T-cell (primary cell): ENCODE measurements around the gene NLRP10. TPM values are rescaled to one million over a fixed set of nuclear protein-coding genes. Genes with fewer than 3 reads are reported as not detected.

Experiments used
- ATAC-seq, 4 experiments: fragments of 200-7000 bp in 3 of 4; fragments of 150-1000 bp in 1 of 4; cut with Tn5 transposase; replicated peaks in 1 of 4; 1 replicate in 3 of 4; 2 replicates in 1 of 4; pipeline ENCODE4 v1.10.0; 2021; ENCODE audit warnings: moderate library complexity in 3 of 4, mild to moderate bottlenecking in 2 of 4, moderate number of reproducible peaks in 1 of 4
- CTCF ChIA-PET, 2 donors: fragments of 300-600 bp; sonication (Branson Sonifier 250); formaldehyde crosslinking; loops; one replicate each; lab custom pipeline; 2022; ENCODE audit warnings: antibody characterized with exemption in 2 of 2; lab: Charles Lee
- POLR2A ChIA-PET, 2 donors: fragments of 300-600 bp; sonication (Branson Sonifier 250); formaldehyde crosslinking; loops; one replicate each; lab custom pipeline; 2022; ENCODE audit warnings: antibody characterized with exemption in 2 of 2; lab: Charles Lee
- DNase-seq, 35 experiments: peaks; one replicate each; pipeline versions ENCODE4 v3.0.0 to v3.0.0-alpha.2; 2013 to 2023
- H3K27ac ChIP-seq: one replicate; pipeline ENCODE4 v1.5.1; 2013; ENCODE audit warnings: low read length
- H3K27me3 ChIP-seq, 2 experiments: replicated peaks in 1 of 2; 1 replicate in 1 of 2; 2 replicates in 1 of 2; pipeline versions ENCODE4 v1.6.1 to v1.7.0; 2013; ENCODE audit warnings: low read length in 1 of 2, mixed read lengths in 1 of 2; ENCODE audit not compliant: control insufficient read depth in 2 of 2, insufficient read depth in 2 of 2; ENCODE audit errors: extremely low read depth in 1 of 2
- H3K36me3 ChIP-seq, 2 donors: 1 replicate in 1 of 2; 2 replicates in 1 of 2; pipeline versions ENCODE4 v1.6.1 to v1.7.0; 2013; ENCODE audit warnings: low read length in 1 of 2; ENCODE audit not compliant: control insufficient read depth in 2 of 2, insufficient read depth in 1 of 2; ENCODE audit errors: extremely low read depth in 1 of 2
- H3K4me1 ChIP-seq, 2 experiments: 1 replicate in 1 of 2; 2 replicates in 1 of 2; pipeline versions ENCODE4 v1.6.1 to v1.7.0; 2013; ENCODE audit warnings: low read length in 2 of 2, mixed read lengths in 1 of 2; ENCODE audit not compliant: insufficient read depth in 2 of 2, control insufficient read depth in 1 of 2; ENCODE audit errors: extremely low read depth in 1 of 2
- H3K4me3 ChIP-seq, 2 donors: 1 replicate in 1 of 2; 2 replicates in 1 of 2; pipeline versions ENCODE4 v1.5.1 to v1.7.0; 2013; ENCODE audit warnings: mild to moderate bottlenecking in 2 of 2, low read length in 1 of 2, moderate library complexity in 1 of 2; ENCODE audit not compliant: control insufficient read depth in 1 of 2; ENCODE audit errors: extremely low read depth in 1 of 2
- H3K9me3 ChIP-seq: 2 replicates; pipeline ENCODE4 v1.7.0; 2013
- H3K27ac Mint-ChIP-seq, 2 donors: one replicate each; pipeline ENCODE4 v1.8.0; 2020 to 2021; ENCODE audit warnings: mild to moderate bottlenecking in 2 of 2, mixed read lengths in 2 of 2
- H3K27me3 Mint-ChIP-seq, 2 donors: one replicate each; pipeline ENCODE4 v1.8.0; 2021 to 2022; ENCODE audit warnings: mixed read lengths in 2 of 2
- H3K36me3 Mint-ChIP-seq: one replicate; pipeline ENCODE4 v1.8.0; 2021; ENCODE audit warnings: mixed read lengths
- H3K4me1 Mint-ChIP-seq, 3 donors: one replicate each; pipeline ENCODE4 v1.8.0; 2020 to 2022; ENCODE audit warnings: mixed read lengths in 3 of 3, mild to moderate bottlenecking in 1 of 3
- H3K4me3 Mint-ChIP-seq, 3 donors: one replicate each; pipeline ENCODE4 v1.8.0; 2020 to 2022; ENCODE audit warnings: mild to moderate bottlenecking in 3 of 3, mixed read lengths in 3 of 3, moderate library complexity in 3 of 3
- H3K9me3 Mint-ChIP-seq, 3 donors: one replicate each; pipeline ENCODE4 v1.8.0; 2020 to 2022; ENCODE audit warnings: mixed read lengths in 3 of 3
- WGBS: methylation state at CpG from one replicate; pipeline ENCODE4 v1.1.5; 2013; ENCODE audit warnings: missing lambda C conversion rate; ENCODE audit not compliant: insufficient coverage; 5-methylcytosine and 5-hydroxymethylcytosine counted together
- total RNA-seq, 35 experiments: library from RNA in 6 of 35; stranded (reverse) in 6 of 35; fragments of 120-200 nt in 1 of 35; gene quantifications; one replicate each; pipeline versions ENCODE4 v1.2.1 to v1.2.4 and lab custom pipeline; 2013 to 2026

The NLRP10 gene, protein sequence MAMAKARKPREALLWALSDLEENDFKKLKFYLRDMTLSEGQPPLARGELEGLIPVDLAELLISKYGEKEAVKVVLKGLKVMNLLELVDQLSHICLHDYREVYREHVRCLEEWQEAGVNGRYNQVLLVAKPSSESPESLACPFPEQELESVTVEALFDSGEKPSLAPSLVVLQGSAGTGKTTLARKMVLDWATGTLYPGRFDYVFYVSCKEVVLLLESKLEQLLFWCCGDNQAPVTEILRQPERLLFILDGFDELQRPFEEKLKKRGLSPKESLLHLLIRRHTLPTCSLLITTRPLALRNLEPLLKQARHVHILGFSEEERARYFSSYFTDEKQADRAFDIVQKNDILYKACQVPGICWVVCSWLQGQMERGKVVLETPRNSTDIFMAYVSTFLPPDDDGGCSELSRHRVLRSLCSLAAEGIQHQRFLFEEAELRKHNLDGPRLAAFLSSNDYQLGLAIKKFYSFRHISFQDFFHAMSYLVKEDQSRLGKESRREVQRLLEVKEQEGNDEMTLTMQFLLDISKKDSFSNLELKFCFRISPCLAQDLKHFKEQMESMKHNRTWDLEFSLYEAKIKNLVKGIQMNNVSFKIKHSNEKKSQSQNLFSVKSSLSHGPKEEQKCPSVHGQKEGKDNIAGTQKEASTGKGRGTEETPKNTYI
- total RNA-seq (not detected), total RNA-seq (lab: John Stamatoyannopoulos, UW) (0 to 0.07 (median 0) reads per million in 29 experiments)
- total RNA-seq (2013): not detected

DNA sequence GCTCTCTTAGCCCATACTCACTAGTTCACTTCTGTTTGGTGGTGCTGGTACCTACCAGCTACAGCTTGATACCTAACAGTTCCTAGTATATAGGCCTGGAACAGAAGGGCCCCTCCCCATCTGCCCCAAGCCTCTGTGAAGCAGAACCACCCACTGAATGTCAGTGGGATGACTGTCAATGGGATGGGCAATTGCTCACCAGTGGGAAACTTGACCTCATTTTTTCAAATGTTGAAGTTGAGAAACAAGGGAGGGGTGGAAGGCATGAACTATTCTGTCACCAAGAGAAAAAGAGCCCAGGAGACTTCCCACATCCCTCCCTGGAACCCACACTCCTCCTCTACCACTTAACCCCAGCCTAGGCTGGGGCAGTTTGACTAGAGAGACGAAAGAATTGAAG, at the start of gene NLRP10:
Gene NLRP10 (minus strand): TSS at position 62 of the 400 bp plus-strand sequence. CDS start 1,952 bp downstream, outside the sequence.
- Histone ChIP-seq H3K27me3 (peaks cover 5 to 28% of the 10 kb centered on the region in 2 experiments), H3K36me3 (no peaks in the 10 kb centered on the region), H3K9me3 (no peaks in the 10 kb centered on the region), H3K4me3 (no peak within 1 kb of the TSS), H3K27ac (no peak within 1 kb of the TSS), H3K4me1 (no peaks in the 10 kb centered on the region)
- no peak within 1 kb of the TSS for H3K4me3 Mint-ChIP-seq
- CTCF ChIA-PET: no interaction called here
- no peaks in the 10 kb centered on the region for H3K9me3 Mint-ChIP-seq
- no peak for ATAC-seq
- WGBS: no CpG with 5 or more reads among the region's 1 CpG
- H3K36me3 Mint-ChIP-seq: no peaks in the 10 kb centered on the region
- DNase-seq: no peak
- H3K27ac Mint-ChIP-seq: no peak within 1 kb of the TSS
- no peaks in the 10 kb centered on the region for H3K4me1 Mint-ChIP-seq
- POLR2A ChIA-PET: interaction anchor here in 1 of 2 donors (0.8 kb wide), 1 partner anchor 382 kb away, joined by 3 read pairs; no protein-coding TSS in a partner anchor
- peaks cover 17 to 23% of the 10 kb centered on the region in 2 donors for H3K27me3 Mint-ChIP-seq

DNA sequence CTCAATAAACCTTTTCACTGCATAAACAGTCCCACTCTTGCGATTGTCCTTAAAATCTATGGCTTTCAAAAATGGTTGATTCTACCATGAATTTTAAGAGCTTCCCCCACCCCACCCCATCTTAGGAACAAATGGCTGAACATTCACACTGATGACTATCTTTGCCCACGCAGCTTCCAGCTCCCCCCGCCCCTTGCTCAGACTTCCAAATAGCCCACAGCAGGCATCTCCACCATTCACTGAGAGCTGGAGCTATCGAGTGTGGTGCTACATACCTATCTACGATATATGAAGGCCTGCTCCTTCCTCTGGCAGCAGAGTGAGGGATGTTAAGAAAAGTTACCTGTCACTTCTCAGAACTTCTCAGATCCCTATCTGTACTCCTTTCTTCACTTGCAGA, 48.6 kb upstream of the NLRP10 start:
- Histone ChIP-seq H3K36me3 (no peaks in the 10 kb centered on the region), H3K4me3 (no peak overlapping the region), H3K27me3 (peaks cover 15 to 22% of the 10 kb centered on the region in 2 experiments), H3K4me1 (peaks cover 0 to 11% of the 10 kb centered on the region in 2 experiments), H3K9me3 (no peaks in the 10 kb centered on the region), H3K27ac (no peak overlapping the region)
- Mint-ChIP-seq H3K9me3 (no peaks in the 10 kb centered on the region), H3K4me1 (peaks cover 5 to 6% (median 6%) of the 10 kb centered on the region in 3 donors), H3K4me3 (no peak overlapping the region), H3K36me3 (no peaks in the 10 kb centered on the region), H3K27ac (no peak overlapping the region), H3K27me3 (peaks cover 43 to 45% of the 10 kb centered on the region in 2 donors)
- ChIA-PET CTCF (no interaction called here), POLR2A (interaction anchor here in 1 of 2 donors (0.7 kb wide), 1 partner anchor 1447 kb away, joined by 6 read pairs; no protein-coding TSS in a partner anchor)
- DNase-seq (no peak), ATAC-seq (no peak)
- WGBS: 90% methylated on average over 1 of the region's 5 CpGs

- Mint-ChIP-seq H3K4me1 (no peaks in the 10 kb centered on the region), H3K27me3 (peaks cover 32 to 33% of the 10 kb centered on the region in 2 donors), H3K4me3 (no peak overlapping the region), H3K36me3 (no peaks in the 10 kb centered on the region), H3K27ac (no peak overlapping the region), H3K9me3 (no peaks in the 10 kb centered on the region)
- ATAC-seq: no peak
- POLR2A ChIA-PET: no interaction called here
- Histone ChIP-seq H3K9me3 (no peaks in the 10 kb centered on the region), H3K36me3 (no peaks in the 10 kb centered on the region), H3K4me1 (no peaks in the 10 kb centered on the region), H3K27me3 (peaks cover 5 to 12% of the 10 kb centered on the region in 2 experiments), H3K27ac (no peak overlapping the region), H3K4me3 (no peak overlapping the region)
- CTCF ChIA-PET: interaction anchor here in 1 of 2 donors (1.0 kb wide), 1 partner anchor 21 kb away, joined by 4 read pairs; no protein-coding TSS in a partner anchor
- DNase-seq: peak in 1 of 35 experiments; percentile 1
- 71% methylated on average over 1 of the region's 4 CpGs for WGBS
Measured at GRCh38 chr11:8011981-8012444, 46.8 kb upstream of the NLRP10 start.

GRCh38 chr11:8011371-8011770, 46.1 kb upstream of the NLRP10 start:
- CTCF ChIA-PET: interaction anchor here (0.5 to 1.0 kb wide), 5 partner anchors 20 to 28 kb away, joined by 3 to 4 read pairs (median 3); partner anchors contain the start of gene EIF3F (in 1 of the 2)

DNA sequence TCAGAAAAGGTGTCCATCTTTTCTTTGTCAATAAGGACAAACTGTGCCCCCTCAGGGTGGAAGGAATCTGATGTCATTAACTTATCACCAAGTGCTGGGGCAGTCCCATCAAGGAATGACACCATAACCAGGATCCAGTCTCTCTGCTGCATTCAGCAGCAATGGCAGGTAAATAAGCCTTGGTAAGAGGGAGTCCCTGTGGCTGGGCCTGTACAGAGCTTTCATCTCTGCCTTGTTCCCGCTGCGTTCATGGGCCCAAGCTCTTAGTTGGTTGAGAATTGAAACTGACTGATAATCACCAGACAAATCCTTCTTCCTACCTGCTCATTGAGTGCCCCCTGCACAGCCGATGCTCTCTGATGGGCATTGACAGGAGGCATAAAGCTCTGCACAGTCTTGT, 44.6 kb upstream of the NLRP10 start:
- no peaks in the 10 kb centered on the region for H3K36me3 Mint-ChIP-seq
- H3K27ac Mint-ChIP-seq: no peak overlapping the region
- no peaks in the 10 kb centered on the region for H3K9me3 Mint-ChIP-seq
- Histone ChIP-seq H3K27ac (no peak overlapping the region), H3K4me1 (no peaks in the 10 kb centered on the region), H3K36me3 (no peaks in the 10 kb centered on the region), H3K9me3 (no peaks in the 10 kb centered on the region), H3K4me3 (no peak overlapping the region), H3K27me3 (peaks cover 0 to 6% of the 10 kb centered on the region in 2 experiments)
- H3K4me3 Mint-ChIP-seq: no peak overlapping the region
- 63% methylated on average over 1 of the region's 3 CpGs for WGBS
- no peaks in the 10 kb centered on the region for H3K4me1 Mint-ChIP-seq
- ChIA-PET CTCF (interaction anchor here in 1 of 2 donors (1.2 kb wide), 1 partner anchor 90 kb away, joined by 3 read pairs; no protein-coding TSS in a partner anchor), POLR2A (no interaction called here)
- DNase-seq (peak in 1 of 35 experiments; percentile 3), ATAC-seq (no peak)
- peaks cover 18 to 20% of the 10 kb centered on the region in 2 donors for H3K27me3 Mint-ChIP-seq

More at GRCh38 chr11:8011371-8011770, 46.1 kb upstream of the NLRP10 start:
- H3K4me1 Mint-ChIP-seq: no peaks in the 10 kb centered on the region
- Histone ChIP-seq H3K27me3 (peaks cover 5 to 7% of the 10 kb centered on the region in 2 experiments), H3K4me1 (no peaks in the 10 kb centered on the region), H3K9me3 (no peaks in the 10 kb centered on the region), H3K4me3 (no peak overlapping the region), H3K36me3 (no peaks in the 10 kb centered on the region), H3K27ac (no peak overlapping the region)
- POLR2A ChIA-PET: no interaction called here
- H3K4me3 Mint-ChIP-seq: no peak overlapping the region
- peaks cover 27 to 29% of the 10 kb centered on the region in 2 donors for H3K27me3 Mint-ChIP-seq
- 50% methylated on average over 1 of the region's 2 CpGs for WGBS
- no peak for ATAC-seq
- no peaks in the 10 kb centered on the region for H3K36me3 Mint-ChIP-seq
- H3K9me3 Mint-ChIP-seq: no peaks in the 10 kb centered on the region
- DNase-seq: no peak
- H3K27ac Mint-ChIP-seq: no peak overlapping the region

DNA sequence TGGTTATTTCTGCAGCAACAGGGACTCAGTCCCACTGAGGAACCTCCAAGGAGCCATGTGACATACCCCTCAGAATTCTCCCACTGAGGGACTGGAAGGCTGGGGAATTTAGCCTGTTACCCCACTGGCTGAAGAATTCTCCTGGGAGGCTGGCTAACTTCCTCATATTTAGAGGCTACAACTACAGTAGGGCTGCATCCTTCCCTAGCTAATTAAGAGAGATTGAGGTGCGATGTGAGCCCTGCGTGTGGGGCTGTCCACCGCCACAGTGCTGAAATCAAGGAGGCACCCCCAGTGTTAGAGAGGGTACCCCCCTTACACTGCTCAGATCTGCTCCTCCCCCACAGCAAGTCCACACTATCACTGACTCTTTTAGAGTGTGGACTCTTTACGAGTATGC, 43.0 kb upstream of the NLRP10 start:
- no peak overlapping the region for H3K27ac ChIP-seq
- H3K9me3 Mint-ChIP-seq: no peaks in the 10 kb centered on the region
- no peaks in the 10 kb centered on the region for H3K4me1 Mint-ChIP-seq
- no peak overlapping the region for H3K27ac Mint-ChIP-seq
- peaks cover 0 to 6% of the 10 kb centered on the region in 2 experiments for H3K27me3 ChIP-seq
- ATAC-seq (no peak), DNase-seq (peak in 1 of 35 experiments; percentile 1)
- H3K27me3 Mint-ChIP-seq: peaks cover 13 to 15% of the 10 kb centered on the region in 2 donors
- H3K4me3 ChIP-seq: no peak overlapping the region
- ChIA-PET POLR2A (no interaction called here), CTCF (interaction anchor here (0.6 to 3.7 kb wide), 3 partner anchors 33 to 92 kb away, joined by 3 to 63 read pairs (median 8); no protein-coding TSS in a partner anchor)
- no peaks in the 10 kb centered on the region for H3K4me1 ChIP-seq
- H3K9me3 ChIP-seq: no peaks in the 10 kb centered on the region
- H3K4me3 Mint-ChIP-seq: no peak overlapping the region
- H3K36me3 ChIP-seq: no peaks in the 10 kb centered on the region
- WGBS: no CpG with 5 or more reads among the region's 4 CpGs
- H3K36me3 Mint-ChIP-seq: no peaks in the 10 kb centered on the region
